ENCODE data around the gene CLGN.

GRCh38 chr4:140439644-140440142 is 12.2 kb upstream of the CLGN start:
- TF ChIP-seq CTCF (IDR thresholded peaks at IDR 0.05), result no peak
- no peak for TF ChIP-seq POLR2A (IDR thresholded peaks at IDR 0.05)
